ENCODE data around the gene INSM1. TPM values are rescaled to one million over a fixed set of nuclear protein-coding genes. Genes with fewer than 3 reads are reported as not detected.
A peak's percentile ranks its signal among the peaks of the same experiment; 100 is the strongest.

Gene INSM1
- total RNA-seq, 1 experiment from 2014 or later: not detected

DNA sequence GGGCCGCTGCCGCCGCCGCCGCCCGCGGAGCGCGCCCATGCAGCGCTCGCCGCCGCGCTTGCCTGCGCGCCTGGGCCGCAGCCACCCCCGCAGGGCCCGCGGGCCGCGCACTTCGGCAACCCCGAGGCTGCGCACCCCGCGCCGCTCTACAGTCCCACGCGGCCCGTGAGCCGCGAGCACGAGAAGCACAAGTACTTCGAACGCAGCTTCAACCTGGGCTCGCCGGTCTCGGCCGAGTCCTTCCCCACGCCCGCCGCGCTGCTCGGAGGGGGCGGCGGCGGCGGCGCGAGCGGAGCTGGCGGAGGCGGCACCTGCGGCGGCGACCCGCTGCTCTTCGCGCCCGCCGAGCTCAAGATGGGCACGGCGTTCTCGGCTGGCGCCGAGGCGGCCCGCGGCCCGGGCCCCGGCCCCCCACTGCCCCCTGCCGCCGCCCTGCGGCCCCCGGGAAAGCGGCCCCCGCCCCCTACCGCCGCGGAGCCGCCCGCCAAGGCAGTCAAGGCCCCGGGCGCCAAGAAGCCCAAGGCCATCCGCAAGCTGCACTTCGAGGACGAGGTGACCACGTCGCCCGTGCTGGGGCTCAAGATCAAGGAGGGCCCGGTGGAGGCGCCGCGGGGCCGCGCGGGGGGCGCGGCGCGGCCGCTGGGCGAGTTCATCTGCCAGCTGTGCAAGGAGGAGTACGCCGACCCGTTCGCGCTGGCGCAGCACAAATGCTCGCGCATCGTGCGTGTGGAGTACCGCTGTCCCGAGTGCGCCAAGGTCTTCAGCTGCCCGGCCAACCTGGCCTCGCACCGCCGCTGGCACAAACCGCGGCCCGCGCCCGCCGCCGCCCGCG is 730 bp downstream of the INSM1 start:
- intact Hi-C loops (cut with micrococcal nuclease; ENCODE audit: unreplicated experiment): loop anchor here (10.0 kb wide), 2 partner anchors 116 to 234 kb away; no protein-coding TSS in a partner anchor
- H3K27ac Mint-ChIP-seq (ENCODE audit: unreplicated experiment): no peak overlapping the region
- TF ChIP-seq, protein P1, sequence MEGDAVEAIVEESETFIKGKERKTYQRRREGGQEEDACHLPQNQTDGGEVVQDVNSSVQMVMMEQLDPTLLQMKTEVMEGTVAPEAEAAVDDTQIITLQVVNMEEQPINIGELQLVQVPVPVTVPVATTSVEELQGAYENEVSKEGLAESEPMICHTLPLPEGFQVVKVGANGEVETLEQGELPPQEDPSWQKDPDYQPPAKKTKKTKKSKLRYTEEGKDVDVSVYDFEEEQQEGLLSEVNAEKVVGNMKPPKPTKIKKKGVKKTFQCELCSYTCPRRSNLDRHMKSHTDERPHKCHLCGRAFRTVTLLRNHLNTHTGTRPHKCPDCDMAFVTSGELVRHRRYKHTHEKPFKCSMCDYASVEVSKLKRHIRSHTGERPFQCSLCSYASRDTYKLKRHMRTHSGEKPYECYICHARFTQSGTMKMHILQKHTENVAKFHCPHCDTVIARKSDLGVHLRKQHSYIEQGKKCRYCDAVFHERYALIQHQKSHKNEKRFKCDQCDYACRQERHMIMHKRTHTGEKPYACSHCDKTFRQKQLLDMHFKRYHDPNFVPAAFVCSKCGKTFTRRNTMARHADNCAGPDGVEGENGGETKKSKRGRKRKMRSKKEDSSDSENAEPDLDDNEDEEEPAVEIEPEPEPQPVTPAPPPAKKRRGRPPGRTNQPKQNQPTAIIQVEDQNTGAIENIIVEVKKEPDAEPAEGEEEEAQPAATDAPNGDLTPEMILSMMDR (IDR thresholded peaks at IDR 0.05; ENCODE audit: insufficient read depth in 1 of 2, low read depth in 1 of 2, low read length in 1 of 2, severe bottlenecking in 1 of 2, unreplicated experiment in 1 of 2): no peak
- ChIA-PET POLR2A (no interaction called here), CTCF (interaction anchor here (0.6 kb wide), 1 partner anchor 226 kb away, joined by 3 read pairs; no protein-coding TSS in a partner anchor)
- peaks cover 39% of the 10 kb centered on the region for H3K27me3 Mint-ChIP-seq (ENCODE audit: insufficient read depth, unreplicated experiment)
- no peaks in the 10 kb centered on the region for H3K36me3 Mint-ChIP-seq (ENCODE audit: insufficient read depth, unreplicated experiment)
- H3K4me1 Mint-ChIP-seq (ENCODE audit: low read depth, unreplicated experiment): peaks cover 8% of the 10 kb centered on the region
- H3K27me3 ChIP-seq (replicated peaks; ENCODE audit: control insufficient read depth, insufficient read depth, low read length): peaks cover under 1% of the 10 kb centered on the region
- 0 out of 2 replicates have a peak, but pooled peaks cover 3% of the 10 kb centered on the region for H3K9me3 ChIP-seq
- peak overlapping the region; percentile 56 for H3K4me3 Mint-ChIP-seq (ENCODE audit: unreplicated experiment)
- H3K4me1 ChIP-seq: peaks cover 11% of the 10 kb centered on the region
- H3K9me3 Mint-ChIP-seq (ENCODE audit: unreplicated experiment): no peaks in the 10 kb centered on the region
- peak in 1 of 2 experiments; percentile 28 for DNase-seq
- no TSS peak for BruUV-seq (replicated peaks)
- peak overlapping the region; percentile 35 for H3K4me3 ChIP-seq (ENCODE audit: low read depth, low read length)
- no peaks in the 10 kb centered on the region for H3K36me3 ChIP-seq (ENCODE audit: control insufficient read depth, insufficient read depth, low read length)

GRCh38 chr20:20369250-20370093 is 1.6 kb downstream of the INSM1 start:
- BruUV-seq (replicated peaks): no TSS peak
- Mint-ChIP-seq H3K27ac (ENCODE audit: unreplicated experiment) (no peak overlapping the region), H3K9me3 (ENCODE audit: unreplicated experiment) (no peaks in the 10 kb centered on the region), H3K27me3 (ENCODE audit: insufficient read depth, unreplicated experiment) (peaks cover 34% of the 10 kb centered on the region), H3K36me3 (ENCODE audit: insufficient read depth, unreplicated experiment) (no peaks in the 10 kb centered on the region), H3K4me1 (ENCODE audit: low read depth, unreplicated experiment) (peaks cover 7% of the 10 kb centered on the region), H3K4me3 (ENCODE audit: unreplicated experiment) (peak overlapping the region; percentile 69)
- ChIA-PET POLR2A (no interaction called here), CTCF (no interaction called here)
- H3K36me3 ChIP-seq (ENCODE audit: control insufficient read depth, insufficient read depth, low read length): no peaks in the 10 kb centered on the region
- peak overlapping the region; percentile 35 for H3K4me3 ChIP-seq (ENCODE audit: low read depth, low read length)
- 0 out of 2 replicates have a peak, but pooled peaks cover 3% of the 10 kb centered on the region for H3K9me3 ChIP-seq
- H3K4me1 ChIP-seq: peaks cover 7% of the 10 kb centered on the region
- TF ChIP-seq, protein P1 (IDR thresholded peaks at IDR 0.05; ENCODE audit: insufficient read depth in 1 of 2, low read depth in 1 of 2, low read length in 1 of 2, severe bottlenecking in 1 of 2, unreplicated experiment in 1 of 2): peak in 1 of 2 experiments; percentile 1
- peak in 1 of 2 experiments; percentile 35 for DNase-seq
- H3K27me3 ChIP-seq (replicated peaks; ENCODE audit: control insufficient read depth, insufficient read depth, low read length): peaks cover 3% of the 10 kb centered on the region
- intact Hi-C loops (cut with micrococcal nuclease; ENCODE audit: unreplicated experiment): loop anchor here (10.0 kb wide), 2 partner anchors 115 to 235 kb away; no protein-coding TSS in a partner anchor

DNA sequence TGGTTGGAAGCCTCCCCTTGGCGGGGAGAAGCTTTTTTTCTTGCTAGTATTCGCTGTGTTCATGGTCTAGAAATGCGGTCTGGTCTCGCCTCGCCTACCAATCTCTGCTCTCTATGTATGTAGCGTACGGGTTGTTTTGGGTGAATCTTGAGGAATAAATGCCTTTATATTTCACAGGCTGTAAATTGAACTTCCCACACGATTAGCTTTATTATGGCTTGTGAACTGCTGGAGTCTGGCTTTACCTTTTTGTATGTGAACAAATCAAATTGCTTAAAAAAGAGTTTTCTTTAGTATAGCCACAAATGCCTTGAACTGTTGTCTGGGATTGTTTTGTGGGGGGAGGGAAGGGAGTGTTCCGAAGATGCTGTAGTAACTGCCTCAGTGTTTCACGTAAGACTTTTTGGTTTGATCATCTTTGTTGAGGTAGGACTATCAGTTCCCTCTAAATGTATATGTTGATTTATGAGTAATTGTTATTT is 2.2 kb downstream of the INSM1 start:
- Mint-ChIP-seq H3K27ac (ENCODE audit: unreplicated experiment) (no peak overlapping the region), H3K36me3 (ENCODE audit: insufficient read depth, unreplicated experiment) (no peaks in the 10 kb centered on the region), H3K9me3 (ENCODE audit: unreplicated experiment) (no peaks in the 10 kb centered on the region), H3K4me3 (ENCODE audit: unreplicated experiment) (peak overlapping the region; percentile 69), H3K4me1 (ENCODE audit: low read depth, unreplicated experiment) (peaks cover 7% of the 10 kb centered on the region), H3K27me3 (ENCODE audit: insufficient read depth, unreplicated experiment) (peaks cover 34% of the 10 kb centered on the region)
- ChIA-PET POLR2A (no interaction called here), CTCF (no interaction called here)
- 0 out of 2 replicates have a peak, but pooled peaks cover 3% of the 10 kb centered on the region for H3K9me3 ChIP-seq
- intact Hi-C loops (cut with micrococcal nuclease; ENCODE audit: unreplicated experiment): no loop called here
- DNase-seq: no peak
- peaks cover 3% of the 10 kb centered on the region for H3K27me3 ChIP-seq (replicated peaks; ENCODE audit: control insufficient read depth, insufficient read depth, low read length)
- H3K4me3 ChIP-seq (ENCODE audit: low read depth, low read length): no peak overlapping the region
- TF ChIP-seq, protein P1 (IDR thresholded peaks at IDR 0.05; ENCODE audit: insufficient read depth in 1 of 2, low read depth in 1 of 2, low read length in 1 of 2, severe bottlenecking in 1 of 2, unreplicated experiment in 1 of 2): no peak
- no peaks in the 10 kb centered on the region for H3K36me3 ChIP-seq (ENCODE audit: control insufficient read depth, insufficient read depth, low read length)
- no TSS peak for BruUV-seq (replicated peaks)
- peaks cover 7% of the 10 kb centered on the region for H3K4me1 ChIP-seq

Measured in Caco-2 (cell line).